ENCODE results near the gene ARHGAP18.

Gene ARHGAP18

DNA sequence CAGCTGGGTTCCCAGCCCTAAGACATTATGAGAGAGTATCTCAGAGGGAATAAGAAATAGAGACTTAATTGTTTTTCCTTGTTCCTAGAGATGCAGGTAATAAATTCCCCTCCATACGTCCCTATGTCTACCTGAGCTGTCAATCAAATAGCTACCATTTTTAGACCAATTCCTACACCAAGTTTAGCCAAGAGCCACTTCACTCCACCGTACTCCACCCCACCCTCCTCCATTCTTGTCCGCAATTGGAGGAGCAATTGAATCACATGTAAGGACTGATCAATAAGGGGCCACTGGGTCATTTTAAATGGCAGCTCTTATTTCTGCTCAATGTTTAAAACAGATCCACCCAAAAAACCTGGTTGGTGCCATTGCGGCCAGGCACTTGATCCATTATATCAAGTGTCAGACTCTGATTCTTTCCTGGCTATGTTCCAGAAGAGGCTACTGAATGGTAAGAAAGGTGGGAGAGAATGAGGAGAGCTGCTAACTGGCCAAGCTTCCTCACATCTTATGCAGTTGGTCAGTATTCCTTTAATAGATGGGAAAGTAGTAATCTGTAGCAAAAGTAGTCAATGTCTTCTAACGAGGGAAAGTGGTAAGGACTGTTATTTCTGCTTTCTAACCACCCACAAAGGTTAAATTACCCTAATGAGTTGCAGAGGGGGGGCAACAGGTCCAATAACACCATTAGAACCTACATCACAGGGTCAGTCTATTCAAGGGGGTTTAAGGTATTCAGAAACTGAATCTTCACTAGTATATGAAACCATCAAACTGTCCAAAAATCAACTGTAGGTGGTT, 34.1 kb downstream of the ARHGAP18 start:
- no peak for TF ChIP-seq FOXM1 (IDR thresholded peaks at IDR 0.05; ENCODE audit: borderline replicate concordance, low read depth)
- TF ChIP-seq, protein P1, sequence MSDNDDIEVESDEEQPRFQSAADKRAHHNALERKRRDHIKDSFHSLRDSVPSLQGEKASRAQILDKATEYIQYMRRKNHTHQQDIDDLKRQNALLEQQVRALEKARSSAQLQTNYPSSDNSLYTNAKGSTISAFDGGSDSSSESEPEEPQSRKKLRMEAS (IDR thresholded peaks at IDR 0.05): no peak
- TF ChIP-seq CREB1 (IDR thresholded peaks at IDR 0.05; ENCODE audit: low read depth): no peak
- TF ChIP-seq, protein P2, sequence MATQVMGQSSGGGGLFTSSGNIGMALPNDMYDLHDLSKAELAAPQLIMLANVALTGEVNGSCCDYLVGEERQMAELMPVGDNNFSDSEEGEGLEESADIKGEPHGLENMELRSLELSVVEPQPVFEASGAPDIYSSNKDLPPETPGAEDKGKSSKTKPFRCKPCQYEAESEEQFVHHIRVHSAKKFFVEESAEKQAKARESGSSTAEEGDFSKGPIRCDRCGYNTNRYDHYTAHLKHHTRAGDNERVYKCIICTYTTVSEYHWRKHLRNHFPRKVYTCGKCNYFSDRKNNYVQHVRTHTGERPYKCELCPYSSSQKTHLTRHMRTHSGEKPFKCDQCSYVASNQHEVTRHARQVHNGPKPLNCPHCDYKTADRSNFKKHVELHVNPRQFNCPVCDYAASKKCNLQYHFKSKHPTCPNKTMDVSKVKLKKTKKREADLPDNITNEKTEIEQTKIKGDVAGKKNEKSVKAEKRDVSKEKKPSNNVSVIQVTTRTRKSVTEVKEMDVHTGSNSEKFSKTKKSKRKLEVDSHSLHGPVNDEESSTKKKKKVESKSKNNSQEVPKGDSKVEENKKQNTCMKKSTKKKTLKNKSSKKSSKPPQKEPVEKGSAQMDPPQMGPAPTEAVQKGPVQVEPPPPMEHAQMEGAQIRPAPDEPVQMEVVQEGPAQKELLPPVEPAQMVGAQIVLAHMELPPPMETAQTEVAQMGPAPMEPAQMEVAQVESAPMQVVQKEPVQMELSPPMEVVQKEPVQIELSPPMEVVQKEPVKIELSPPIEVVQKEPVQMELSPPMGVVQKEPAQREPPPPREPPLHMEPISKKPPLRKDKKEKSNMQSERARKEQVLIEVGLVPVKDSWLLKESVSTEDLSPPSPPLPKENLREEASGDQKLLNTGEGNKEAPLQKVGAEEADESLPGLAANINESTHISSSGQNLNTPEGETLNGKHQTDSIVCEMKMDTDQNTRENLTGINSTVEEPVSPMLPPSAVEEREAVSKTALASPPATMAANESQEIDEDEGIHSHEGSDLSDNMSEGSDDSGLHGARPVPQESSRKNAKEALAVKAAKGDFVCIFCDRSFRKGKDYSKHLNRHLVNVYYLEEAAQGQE (IDR thresholded peaks at IDR 0.05; ENCODE audit: low read depth): no peak
- TF ChIP-seq RAD21 (IDR thresholded peaks at IDR 0.05; ENCODE audit: low read depth): no peak
- no peak for TF ChIP-seq TAF1 (IDR thresholded peaks at IDR 0.05; ENCODE audit: low read depth)
- no peak for TF ChIP-seq TEAD4 (IDR thresholded peaks at IDR 0.05)
- TF ChIP-seq NFIC (IDR thresholded peaks at IDR 0.05): no peak
- no peak for TF ChIP-seq YY1 (IDR thresholded peaks at IDR 0.05; ENCODE audit: low read depth)
- no peak for TF ChIP-seq TCF12 (IDR thresholded peaks at IDR 0.05; ENCODE audit: low read depth)
- no peak for TF ChIP-seq ZBTB7A (IDR thresholded peaks at IDR 0.05; ENCODE audit: low read depth)
- TF ChIP-seq EGR1 (IDR thresholded peaks at IDR 0.05): no peak
- TF ChIP-seq CEBPB (IDR thresholded peaks at IDR 0.05): no peak
- TF ChIP-seq, protein P3, sequence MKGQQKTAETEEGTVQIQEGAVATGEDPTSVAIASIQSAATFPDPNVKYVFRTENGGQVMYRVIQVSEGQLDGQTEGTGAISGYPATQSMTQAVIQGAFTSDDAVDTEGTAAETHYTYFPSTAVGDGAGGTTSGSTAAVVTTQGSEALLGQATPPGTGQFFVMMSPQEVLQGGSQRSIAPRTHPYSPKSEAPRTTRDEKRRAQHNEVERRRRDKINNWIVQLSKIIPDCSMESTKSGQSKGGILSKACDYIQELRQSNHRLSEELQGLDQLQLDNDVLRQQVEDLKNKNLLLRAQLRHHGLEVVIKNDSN (IDR thresholded peaks at IDR 0.05): no peak
- no peak for TF ChIP-seq EP300 (IDR thresholded peaks at IDR 0.05; ENCODE audit: borderline replicate concordance)

DNA sequence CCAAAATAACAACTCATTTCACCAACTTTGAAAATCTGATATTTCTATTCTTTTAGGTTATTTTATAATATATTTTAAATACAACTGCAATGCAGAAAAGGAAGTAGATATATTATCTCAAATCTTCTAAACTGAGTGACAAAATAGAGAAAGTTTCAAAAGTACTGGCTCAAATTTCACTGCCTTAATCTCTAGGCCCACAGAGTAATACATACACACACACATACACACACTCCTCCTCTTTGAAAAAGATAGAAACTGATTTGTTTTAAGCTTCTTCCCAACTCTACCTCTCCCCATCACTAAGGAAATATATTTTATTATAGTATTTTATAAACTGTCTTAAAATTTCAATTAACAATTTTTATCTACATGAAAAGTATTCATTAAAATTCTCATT, 36.2 kb downstream of the ARHGAP18 start:
- no peak for TF ChIP-seq TEAD4 (IDR thresholded peaks at IDR 0.05)
- no peak for TF ChIP-seq TCF12 (IDR thresholded peaks at IDR 0.05; ENCODE audit: low read depth)
- TF ChIP-seq, protein P3 (IDR thresholded peaks at IDR 0.05): no peak
- TF ChIP-seq YY1 (IDR thresholded peaks at IDR 0.05; ENCODE audit: low read depth): no peak
- TF ChIP-seq, protein P1 (IDR thresholded peaks at IDR 0.05): no peak
- TF ChIP-seq, protein P2 (IDR thresholded peaks at IDR 0.05; ENCODE audit: low read depth): no peak
- TF ChIP-seq NFIC (IDR thresholded peaks at IDR 0.05): no peak
- no peak for TF ChIP-seq RAD21 (IDR thresholded peaks at IDR 0.05; ENCODE audit: low read depth)
- TF ChIP-seq CREB1 (IDR thresholded peaks at IDR 0.05; ENCODE audit: low read depth): no peak

DNA sequence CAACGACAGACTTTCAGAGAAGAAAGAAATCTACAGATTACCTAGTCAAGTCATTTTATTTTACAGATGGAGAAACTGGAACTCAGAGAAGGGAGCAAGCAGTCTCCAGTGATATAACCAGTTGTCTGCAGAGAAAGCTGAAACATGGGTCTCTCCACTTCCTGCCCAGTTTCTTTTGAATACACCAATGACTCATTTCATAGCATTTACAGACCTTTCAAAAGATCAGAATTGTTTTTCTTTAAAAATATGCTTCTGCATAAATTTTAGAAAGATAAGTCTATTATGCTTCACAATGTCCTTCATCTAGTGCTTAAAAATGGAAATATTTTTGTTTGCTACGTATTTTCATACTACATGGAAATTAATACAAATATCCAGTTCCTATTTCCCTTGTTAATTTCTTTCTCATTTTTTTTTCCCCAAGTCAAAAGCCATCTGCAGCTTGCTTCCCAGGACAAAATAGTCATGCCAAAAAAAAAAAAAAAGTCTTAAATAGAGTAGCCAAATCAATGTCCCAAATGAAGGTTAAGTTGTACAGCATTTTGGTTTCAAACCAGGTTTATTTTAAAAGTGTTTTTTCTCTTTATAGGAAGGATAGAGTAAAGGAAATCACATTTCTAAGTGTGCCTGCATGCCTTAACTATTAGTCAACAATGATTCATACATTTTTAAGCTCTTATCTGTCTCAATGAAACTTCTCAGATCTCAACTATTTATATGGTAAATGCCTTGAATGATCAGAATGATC, 36.9 kb downstream of the ARHGAP18 start:
- TF ChIP-seq EP300 (IDR thresholded peaks at IDR 0.05; ENCODE audit: borderline replicate concordance): peak; percentile 58; the same call in 1 of the 2 replicates
- TF ChIP-seq TCF12 (IDR thresholded peaks at IDR 0.05; ENCODE audit: low read depth): no peak
- no peak; the same call in 1 of the 2 replicates for TF ChIP-seq NFIC (IDR thresholded peaks at IDR 0.05)
- TF ChIP-seq FOXM1 (IDR thresholded peaks at IDR 0.05; ENCODE audit: borderline replicate concordance, low read depth): peak; percentile 74
- TF ChIP-seq, protein P3 (IDR thresholded peaks at IDR 0.05): no peak
- no peak for TF ChIP-seq RAD21 (IDR thresholded peaks at IDR 0.05; ENCODE audit: low read depth)
- TF ChIP-seq CREB1 (IDR thresholded peaks at IDR 0.05; ENCODE audit: low read depth): no peak
- TF ChIP-seq, protein P1 (IDR thresholded peaks at IDR 0.05): no peak
- TF ChIP-seq YY1 (IDR thresholded peaks at IDR 0.05; ENCODE audit: low read depth): no peak
- no peak for TF ChIP-seq TAF1 (IDR thresholded peaks at IDR 0.05; ENCODE audit: low read depth)
- TF ChIP-seq CEBPB (IDR thresholded peaks at IDR 0.05): no peak
- TF ChIP-seq ZBTB7A (IDR thresholded peaks at IDR 0.05; ENCODE audit: low read depth): no peak
- TF ChIP-seq TEAD4 (IDR thresholded peaks at IDR 0.05): peak; percentile 82
- TF ChIP-seq EGR1 (IDR thresholded peaks at IDR 0.05): no peak
- TF ChIP-seq, protein P2 (IDR thresholded peaks at IDR 0.05; ENCODE audit: low read depth): no peak
